ENCODE measurements around the gene FGD3. TPM values are rescaled to one million over a fixed set of nuclear protein-coding genes. Genes with fewer than 3 reads are reported as not detected.
"Not testable (repeated sequence)": the region's sequence is repeated elsewhere in the genome, so short reads cannot be mapped to it uniquely, and the experiment has no call there.

The FGD3 gene
- polyA plus RNA-seq, 1 donor (not counting 4 experiments of a cell fraction or from before 2014, with no cell fraction given): 0.21 TPM

GRCh38 chr9:93012963-93013855, 65.9 kb downstream of the FGD3 start:
- no peaks in the 10 kb centered on the region for H3K79me2 ChIP-seq (ENCODE audit: control insufficient read depth, insufficient read depth, low read length)
- no peaks in the 10 kb centered on the region for H3K4me1 ChIP-seq (ENCODE audit: control insufficient read depth, extremely low read depth, insufficient read depth, low read length)
- DNase-seq (ENCODE audit: low read depth, low spot score) (no peak), FAIRE-seq (no peak)
- no peaks in the 10 kb centered on the region for H3K9me1 ChIP-seq (ENCODE audit: control insufficient read depth, extremely low read depth, insufficient read depth, low read length)
- no peaks in the 10 kb centered on the region for H3K27me3 ChIP-seq (ENCODE audit: control insufficient read depth, extremely low read depth, insufficient read depth, low read length)
- H3K9ac ChIP-seq (ENCODE audit: control insufficient read depth, extremely low read depth, insufficient read depth, low read length): no peak overlapping the region
- no peaks in the 10 kb centered on the region for H4K20me1 ChIP-seq (ENCODE audit: control insufficient read depth, extremely low read depth, insufficient read depth, low read length)
- no peak overlapping the region for H2AFZ ChIP-seq (ENCODE audit: control insufficient read depth, low read length)
- TF ChIP-seq EZH2 (IDR thresholded peaks at IDR 0.05; ENCODE audit: low read length): no peak
- TF ChIP-seq CTCF (optimal IDR thresholded peaks at IDR 0.05 in 1 of 3, IDR thresholded peaks at IDR 0.05 in 1 of 3, conservative IDR thresholded peaks at IDR 0.05 in 1 of 3; ENCODE audit: extremely low read depth in 1 of 3, insufficient read depth in 2 of 3, low read length in 3 of 3): no peak
- no peak overlapping the region for H3K27ac ChIP-seq (ENCODE audit: control insufficient read depth, insufficient read depth, low read length)
- no peak overlapping the region for H3K4me2 ChIP-seq (ENCODE audit: control insufficient read depth, extremely low read depth, insufficient read depth, low read depth, low read length)
- dilution Hi-C loops (cut with MboI; ENCODE audit: extremely low pct_ligation_motif_present, low sequenced_read_pairs): no loop called here
- no peaks in the 10 kb centered on the region for H3K36me3 ChIP-seq (ENCODE audit: control insufficient read depth in 2 of 2, extremely low read depth in 1 of 2, insufficient read depth in 2 of 2, low read length in 2 of 2)
- no peaks in the 10 kb centered on the region for H3K9me3 ChIP-seq (ENCODE audit: control insufficient read depth, low read depth, low read length)
- H3K4me3 ChIP-seq (ENCODE audit: control insufficient read depth in 2 of 3, extremely low read depth in 1 of 3, insufficient read depth in 2 of 3, low read depth in 1 of 3, low read length in 3 of 3): no peak overlapping the region

- dilution Hi-C loops (cut with MboI; ENCODE audit: extremely low pct_ligation_motif_present, low sequenced_read_pairs): no loop called here
- Histone ChIP-seq H3K9me1 (ENCODE audit: control insufficient read depth, extremely low read depth, insufficient read depth, low read length) (no peaks in the 10 kb centered on the region), H3K9ac (ENCODE audit: control insufficient read depth, extremely low read depth, insufficient read depth, low read length) (no peak overlapping the region), H4K20me1 (ENCODE audit: control insufficient read depth, extremely low read depth, insufficient read depth, low read length) (no peaks in the 10 kb centered on the region), H3K4me1 (ENCODE audit: control insufficient read depth, extremely low read depth, insufficient read depth, low read length) (no peaks in the 10 kb centered on the region), H3K79me2 (ENCODE audit: control insufficient read depth, insufficient read depth, low read length) (no peaks in the 10 kb centered on the region), H3K36me3 (ENCODE audit: control insufficient read depth in 2 of 2, extremely low read depth in 1 of 2, insufficient read depth in 2 of 2, low read length in 2 of 2) (no peaks in the 10 kb centered on the region), H3K9me3 (ENCODE audit: control insufficient read depth, low read depth, low read length) (no peaks in the 10 kb centered on the region), H3K27me3 (ENCODE audit: control insufficient read depth, extremely low read depth, insufficient read depth, low read length) (no peaks in the 10 kb centered on the region), H3K27ac (ENCODE audit: control insufficient read depth, insufficient read depth, low read length) (no peak overlapping the region), H3K4me2 (ENCODE audit: control insufficient read depth, extremely low read depth, insufficient read depth, low read depth, low read length) (no peak overlapping the region), H2AFZ (ENCODE audit: control insufficient read depth, low read length) (no peak overlapping the region), H3K4me3 (ENCODE audit: control insufficient read depth in 2 of 3, extremely low read depth in 1 of 3, insufficient read depth in 2 of 3, low read depth in 1 of 3, low read length in 3 of 3) (no peak overlapping the region)
- FAIRE-seq (no peak), DNase-seq (ENCODE audit: low read depth, low spot score) (no peak)
- TF ChIP-seq EZH2 (IDR thresholded peaks at IDR 0.05; ENCODE audit: low read length) (no peak), CTCF (optimal IDR thresholded peaks at IDR 0.05 in 1 of 3, IDR thresholded peaks at IDR 0.05 in 1 of 3, conservative IDR thresholded peaks at IDR 0.05 in 1 of 3; ENCODE audit: extremely low read depth in 1 of 3, insufficient read depth in 2 of 3, low read length in 3 of 3) (no peak)
Measured at GRCh38 chr9:93013856-93014582, 66.7 kb downstream of the FGD3 start.

DNA sequence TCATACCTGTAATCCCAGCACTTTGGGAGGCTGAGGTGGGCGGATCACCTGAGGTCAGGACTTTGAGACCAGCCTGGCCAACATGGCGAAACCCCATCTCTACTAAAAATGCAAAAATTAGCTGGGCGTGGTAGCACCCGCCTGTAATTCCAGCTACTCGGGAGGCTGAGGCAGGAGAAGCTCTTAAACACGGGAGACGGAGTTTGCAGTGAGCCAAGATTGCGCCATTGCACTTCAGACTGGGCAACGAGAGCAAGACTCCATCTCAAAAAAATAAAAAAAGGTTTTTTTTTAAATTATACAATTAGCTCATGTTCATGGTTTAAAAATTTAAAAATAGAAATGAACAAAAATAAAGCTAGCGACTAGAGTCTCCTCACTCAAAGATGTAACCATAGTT, 67.9 kb downstream of the FGD3 start:
- H3K9ac ChIP-seq (ENCODE audit: control insufficient read depth, extremely low read depth, insufficient read depth, low read length); H3K9me1 ChIP-seq (ENCODE audit: control insufficient read depth, extremely low read depth, insufficient read depth, low read length); H3K36me3 ChIP-seq (ENCODE audit: control insufficient read depth in 2 of 2, extremely low read depth in 1 of 2, insufficient read depth in 2 of 2, low read length in 2 of 2); H4K20me1 ChIP-seq (ENCODE audit: control insufficient read depth, extremely low read depth, insufficient read depth, low read length); H3K9me3 ChIP-seq (ENCODE audit: control insufficient read depth, low read depth, low read length); H3K79me2 ChIP-seq (ENCODE audit: control insufficient read depth, insufficient read depth, low read length); DNase-seq (ENCODE audit: low read depth, low spot score); H2AFZ ChIP-seq (ENCODE audit: control insufficient read depth, low read length); H3K27me3 ChIP-seq (ENCODE audit: control insufficient read depth, extremely low read depth, insufficient read depth, low read length); H3K4me1 ChIP-seq (ENCODE audit: control insufficient read depth, extremely low read depth, insufficient read depth, low read length); H3K27ac ChIP-seq (ENCODE audit: control insufficient read depth, insufficient read depth, low read length); dilution Hi-C loops (cut with MboI; ENCODE audit: extremely low pct_ligation_motif_present, low sequenced_read_pairs); H3K4me3 ChIP-seq (ENCODE audit: control insufficient read depth in 2 of 3, extremely low read depth in 1 of 3, insufficient read depth in 2 of 3, low read depth in 1 of 3, low read length in 3 of 3); H3K4me2 ChIP-seq (ENCODE audit: control insufficient read depth, extremely low read depth, insufficient read depth, low read depth, low read length); FAIRE-seq: not testable (repeated sequence)

Data from keratinocyte (primary cell).